AG04450 (cell line): ENCODE data around the gene AADACL2. TPM values are rescaled to one million over a fixed set of nuclear protein-coding genes. Genes with fewer than 3 reads are reported as not detected.

Experiments
- CTCF ChIA-PET: fragments of 300-600, 350-600 bp; formaldehyde crosslinking; extraction: SDS; loops from one replicate; lab custom pipeline; 2022; ENCODE audit warnings: antibody characterized with exemption, inconsistent platforms; lab: Charles Lee
- POLR2A ChIA-PET: fragments of 350-600 bp; formaldehyde crosslinking; extraction: SDS; loops from one replicate; lab custom pipeline; 2021; ENCODE audit warnings: antibody characterized with exemption, inconsistent platforms; lab: Yijun Ruan, JAX
- DNase-seq: peaks from one replicate; pipeline ENCODE4 v3.0.0-alpha.2; 2011; ENCODE audit warnings: low read depth, low spot score
- H3K27ac ChIP-seq: one replicate; pipeline ENCODE4 v1.5.1; 2012; ENCODE audit warnings: low read depth, low read length, control low read depth
- H3K27me3 ChIP-seq: one replicate; pipeline ENCODE4 v1.6.0; 2012; ENCODE audit warnings: low read length; ENCODE audit not compliant: control insufficient read depth, insufficient read depth
- H3K4me3 ChIP-seq: 2 replicates; pipeline ENCODE4 v1.5.1; 2011; ENCODE audit warnings: mild to moderate bottlenecking, low read depth, low read length, control low read depth
- H3K9me3 ChIP-seq: 2 replicates; pipeline ENCODE4 v1.5.1; 2012; ENCODE audit warnings: low read length; ENCODE audit not compliant: control insufficient read depth, insufficient read depth
- polyA plus RNA-seq: library from polyadenylated mRNA; depleted of rRNA; stranded (reverse); fragments of >200 nt; gene quantifications from 2 replicates; pipeline ENCODE4 v1.2.3, GENCODE V29; 2011; rRNA removed
- TF ChIP-seq, protein P1 (sequence below): IDR thresholded peaks from 2 replicates; pipeline ENCODE4 v1.5.1; 2011; ENCODE audit warnings: low read depth, low read length, control low read depth, inconsistent platforms

Gene AADACL2
- polyA plus RNA-seq, 1 experiment = not detected

DNA sequence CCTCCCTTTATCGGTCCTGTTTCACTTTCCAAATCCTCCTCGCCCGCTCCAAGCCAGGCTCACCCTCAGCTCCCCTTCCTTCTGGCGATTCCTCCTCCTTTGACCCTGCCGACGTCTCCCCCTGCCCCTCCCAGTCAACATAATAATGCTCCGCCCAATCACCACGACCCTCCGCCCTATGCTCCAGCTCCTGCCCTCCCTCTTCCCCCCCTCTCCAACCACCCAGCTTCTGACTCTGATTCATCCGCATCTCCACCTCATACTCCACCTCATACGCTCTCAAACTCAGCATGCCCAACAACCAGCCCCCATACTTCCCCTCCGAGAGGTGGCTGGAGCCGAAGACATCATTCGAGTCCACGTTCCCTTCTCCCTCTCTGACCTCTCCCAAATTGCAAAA, 73.1 kb downstream of the AADACL2 start:
- Histone ChIP-seq H3K27ac (no peak overlapping the region), H3K9me3 (peaks cover 26% of the 10 kb centered on the region), H3K4me3 (no peak overlapping the region), H3K27me3 (no peaks in the 10 kb centered on the region)
- DNase-seq = no peak
- POLR2A ChIA-PET = no interaction called here
- TF ChIP-seq, protein P1, sequence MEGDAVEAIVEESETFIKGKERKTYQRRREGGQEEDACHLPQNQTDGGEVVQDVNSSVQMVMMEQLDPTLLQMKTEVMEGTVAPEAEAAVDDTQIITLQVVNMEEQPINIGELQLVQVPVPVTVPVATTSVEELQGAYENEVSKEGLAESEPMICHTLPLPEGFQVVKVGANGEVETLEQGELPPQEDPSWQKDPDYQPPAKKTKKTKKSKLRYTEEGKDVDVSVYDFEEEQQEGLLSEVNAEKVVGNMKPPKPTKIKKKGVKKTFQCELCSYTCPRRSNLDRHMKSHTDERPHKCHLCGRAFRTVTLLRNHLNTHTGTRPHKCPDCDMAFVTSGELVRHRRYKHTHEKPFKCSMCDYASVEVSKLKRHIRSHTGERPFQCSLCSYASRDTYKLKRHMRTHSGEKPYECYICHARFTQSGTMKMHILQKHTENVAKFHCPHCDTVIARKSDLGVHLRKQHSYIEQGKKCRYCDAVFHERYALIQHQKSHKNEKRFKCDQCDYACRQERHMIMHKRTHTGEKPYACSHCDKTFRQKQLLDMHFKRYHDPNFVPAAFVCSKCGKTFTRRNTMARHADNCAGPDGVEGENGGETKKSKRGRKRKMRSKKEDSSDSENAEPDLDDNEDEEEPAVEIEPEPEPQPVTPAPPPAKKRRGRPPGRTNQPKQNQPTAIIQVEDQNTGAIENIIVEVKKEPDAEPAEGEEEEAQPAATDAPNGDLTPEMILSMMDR = no peak
- CTCF ChIA-PET = no interaction called here

Other genes with a start within 250 kb of the AADACL2 start
- gene AADAC, start 80.2 kb downstream of the AADACL2 start, polyA plus RNA-seq = not detected in 2 replicates
- 0.01 TPM in 1 of 2 replicates, not detected in the other for gene SUCNR1, start 139.7 kb downstream of the AADACL2 start, polyA plus RNA-seq